ENCODE results near the gene NYAP2.

NYAP2 gene

DNA sequence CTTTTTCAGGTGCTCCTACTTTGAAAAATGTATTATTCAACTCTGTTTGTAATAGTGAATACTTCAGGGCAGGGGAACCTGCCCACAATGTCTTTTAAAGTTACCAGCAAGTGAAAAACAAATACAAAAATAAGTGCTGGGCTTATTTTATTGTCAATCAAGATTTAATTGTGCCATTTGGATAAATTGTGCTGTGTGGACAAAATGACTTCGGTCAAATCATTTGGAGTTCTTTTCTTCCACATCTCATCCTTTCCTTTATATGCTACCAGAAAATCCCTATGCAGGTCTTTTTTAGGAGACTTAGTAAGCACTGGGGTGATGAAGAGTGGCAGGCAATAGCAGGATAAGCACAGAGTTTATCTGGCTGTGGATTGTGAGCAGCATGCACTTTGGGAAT lies 63.9 kb downstream of the NYAP2 start:
- H3K4me3 ChIP-seq = no peak overlapping the region
- no peak overlapping the region for H3K27ac ChIP-seq
- TF ChIP-seq, protein P1, sequence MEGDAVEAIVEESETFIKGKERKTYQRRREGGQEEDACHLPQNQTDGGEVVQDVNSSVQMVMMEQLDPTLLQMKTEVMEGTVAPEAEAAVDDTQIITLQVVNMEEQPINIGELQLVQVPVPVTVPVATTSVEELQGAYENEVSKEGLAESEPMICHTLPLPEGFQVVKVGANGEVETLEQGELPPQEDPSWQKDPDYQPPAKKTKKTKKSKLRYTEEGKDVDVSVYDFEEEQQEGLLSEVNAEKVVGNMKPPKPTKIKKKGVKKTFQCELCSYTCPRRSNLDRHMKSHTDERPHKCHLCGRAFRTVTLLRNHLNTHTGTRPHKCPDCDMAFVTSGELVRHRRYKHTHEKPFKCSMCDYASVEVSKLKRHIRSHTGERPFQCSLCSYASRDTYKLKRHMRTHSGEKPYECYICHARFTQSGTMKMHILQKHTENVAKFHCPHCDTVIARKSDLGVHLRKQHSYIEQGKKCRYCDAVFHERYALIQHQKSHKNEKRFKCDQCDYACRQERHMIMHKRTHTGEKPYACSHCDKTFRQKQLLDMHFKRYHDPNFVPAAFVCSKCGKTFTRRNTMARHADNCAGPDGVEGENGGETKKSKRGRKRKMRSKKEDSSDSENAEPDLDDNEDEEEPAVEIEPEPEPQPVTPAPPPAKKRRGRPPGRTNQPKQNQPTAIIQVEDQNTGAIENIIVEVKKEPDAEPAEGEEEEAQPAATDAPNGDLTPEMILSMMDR (IDR thresholded peaks at IDR 0.05) = no peak
- DNase-seq (ENCODE audit: low spot score) = no peak

DNA sequence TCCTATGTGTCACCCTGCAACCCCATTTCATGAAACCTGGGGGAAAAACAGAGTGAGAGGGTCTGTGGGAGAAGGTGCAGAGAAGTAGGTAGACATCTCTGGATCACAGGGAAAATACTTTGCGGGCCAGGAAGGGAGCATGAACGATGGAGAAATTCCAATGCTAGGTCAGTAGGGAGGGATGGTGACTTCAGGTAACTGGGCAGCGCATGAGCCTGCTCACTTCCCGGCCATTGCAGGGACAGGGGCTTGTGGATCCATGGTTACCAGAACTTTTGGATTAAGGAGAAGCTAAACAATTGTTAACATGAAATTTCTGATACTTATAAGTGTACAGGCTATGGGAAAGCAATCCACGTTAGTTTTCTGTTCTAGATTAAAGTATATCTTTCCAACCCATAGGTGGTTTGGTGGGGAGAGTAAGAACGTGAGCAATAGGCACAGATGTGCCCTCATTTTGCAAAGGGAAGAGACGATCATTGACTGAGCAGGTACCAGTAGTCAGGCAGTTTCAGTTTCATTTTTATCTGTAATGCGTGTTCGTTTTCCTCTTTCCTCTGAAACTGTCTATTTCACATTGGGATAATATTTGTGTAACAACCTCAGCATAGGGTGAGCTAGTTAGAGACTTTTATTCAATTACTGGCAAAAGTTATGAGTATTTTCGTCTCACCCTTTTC lies 65.0 kb downstream of the NYAP2 start:
- Histone ChIP-seq H3K27ac (no peak overlapping the region), H3K4me3 (peak overlapping the region; percentile 19)
- no peak for DNase-seq (ENCODE audit: low spot score)
- TF ChIP-seq, protein P1 (IDR thresholded peaks at IDR 0.05) = no peak

DNA sequence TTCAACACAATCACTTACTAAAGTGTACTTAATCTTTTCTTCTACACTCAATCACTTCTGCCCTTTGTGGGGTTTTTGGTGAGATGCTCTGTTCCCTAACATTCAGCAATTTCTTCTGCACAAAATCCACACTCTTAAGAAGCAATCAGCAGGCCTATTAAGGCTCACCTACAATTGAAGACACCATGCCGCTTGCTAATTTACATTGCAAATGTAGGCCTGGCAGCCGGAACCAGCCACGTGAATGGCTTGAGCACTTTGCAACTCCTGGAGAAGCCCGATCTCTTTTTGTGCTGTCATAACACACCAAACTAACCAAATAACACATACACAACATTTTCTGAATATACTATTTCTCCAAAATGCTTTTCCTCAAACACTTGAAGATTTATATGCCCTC lies 66.3 kb downstream of the NYAP2 start:
- no peak for DNase-seq (ENCODE audit: low spot score)
- H3K4me3 ChIP-seq = no peak overlapping the region
- TF ChIP-seq, protein P1 (IDR thresholded peaks at IDR 0.05) = no peak
- H3K27ac ChIP-seq = no peak overlapping the region

DNA sequence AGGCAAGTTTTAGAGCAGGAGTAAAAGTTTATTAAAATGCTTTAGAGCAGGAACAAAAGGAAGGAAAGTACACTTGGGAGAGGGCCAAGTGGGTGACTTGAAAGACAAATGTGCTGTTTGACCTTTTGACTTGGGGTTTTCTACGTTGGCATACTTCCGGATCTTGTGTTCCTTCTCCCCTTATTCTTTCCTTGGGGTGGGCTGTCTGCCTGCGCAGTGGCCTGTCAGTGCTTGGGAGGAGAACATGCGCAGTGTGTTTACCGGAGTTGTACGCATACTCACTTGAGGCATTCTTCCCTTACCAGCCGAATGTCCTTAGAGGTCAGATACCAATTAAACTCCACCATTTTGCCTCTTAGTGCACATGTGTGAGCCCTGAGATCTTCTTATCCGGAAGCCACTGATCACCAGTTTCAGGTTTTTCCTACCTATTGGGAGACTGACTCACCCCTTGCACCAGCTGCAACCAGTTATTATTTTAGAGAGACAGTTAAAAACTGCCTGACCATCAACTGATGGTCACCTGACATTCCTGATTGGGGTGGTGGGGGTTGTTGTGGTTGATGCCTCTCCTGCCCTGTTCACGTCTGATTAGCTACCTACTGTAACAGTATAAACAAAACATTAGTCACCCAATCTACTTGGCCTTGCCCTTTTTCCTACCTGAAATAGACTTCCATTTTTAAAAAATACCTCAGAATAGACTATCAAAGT lies 67.5 kb downstream of the NYAP2 start:
- TF ChIP-seq, protein P1 (IDR thresholded peaks at IDR 0.05) = no peak
- no peak for DNase-seq (ENCODE audit: low spot score)
- Histone ChIP-seq H3K4me3 (no peak overlapping the region), H3K27ac (no peak overlapping the region)

DNA sequence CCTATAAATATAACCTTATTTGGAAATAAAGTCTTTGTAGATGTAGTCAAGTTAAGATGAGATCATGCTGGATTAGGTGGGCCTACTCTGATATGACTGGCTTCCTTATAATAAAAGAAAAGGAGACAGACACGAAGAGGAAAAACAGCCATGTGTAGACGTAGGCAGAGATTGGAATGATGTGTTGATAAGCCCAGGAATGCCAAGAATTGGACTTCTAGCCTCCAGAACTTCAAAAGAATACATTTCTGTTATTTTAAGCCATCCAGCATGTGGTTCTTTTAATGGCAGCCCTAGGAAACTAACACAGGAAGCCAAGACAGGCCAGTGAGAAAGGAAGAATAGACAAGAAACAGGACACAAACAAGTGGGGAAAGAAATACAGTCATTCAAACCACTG lies 68.6 kb downstream of the NYAP2 start:
- H3K4me3 ChIP-seq = no peak overlapping the region
- H3K27ac ChIP-seq = no peak overlapping the region
- no peak for DNase-seq (ENCODE audit: low spot score)
- TF ChIP-seq, protein P1 (IDR thresholded peaks at IDR 0.05) = no peak

DNA sequence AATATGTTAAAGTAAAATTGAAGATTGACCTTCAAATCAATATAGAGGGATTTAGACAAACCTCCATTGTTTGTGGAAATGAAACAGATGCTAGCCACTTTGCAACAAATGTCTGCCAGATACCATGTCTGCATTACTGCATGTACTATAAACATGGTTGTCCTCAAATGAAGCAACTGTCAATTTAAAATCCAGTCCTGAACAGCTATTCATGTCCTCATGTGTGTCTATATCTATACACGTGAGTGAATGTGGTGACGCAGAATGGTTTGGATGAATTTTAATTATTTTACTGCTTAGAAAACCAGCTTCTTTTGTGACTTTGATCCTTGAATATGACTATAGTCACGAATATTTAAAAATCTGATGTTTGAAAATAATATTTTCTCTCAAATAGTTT lies 71.5 kb downstream of the NYAP2 start:
- TF ChIP-seq, protein P1 (IDR thresholded peaks at IDR 0.05) = no peak
- no peak overlapping the region for H3K27ac ChIP-seq
- no peak overlapping the region for H3K4me3 ChIP-seq
- no peak for DNase-seq (ENCODE audit: low spot score)

DNA sequence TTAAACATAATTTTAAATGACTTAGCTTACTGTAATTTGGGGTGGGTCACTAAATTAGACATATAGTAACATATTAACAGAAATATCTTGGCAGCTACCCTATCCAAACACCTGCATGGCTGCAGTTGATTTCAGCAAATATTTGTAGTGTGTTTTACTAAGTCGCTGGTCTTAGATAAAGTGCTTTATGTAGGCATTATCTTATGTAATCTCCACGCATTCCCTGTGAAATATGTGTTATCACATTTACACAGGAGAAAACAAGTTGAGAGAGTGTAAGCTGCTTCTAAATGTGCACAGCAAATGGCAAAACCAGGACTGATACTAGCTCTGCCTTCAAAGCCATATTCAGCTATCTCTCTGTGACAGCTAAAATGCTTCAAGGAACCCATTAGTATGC lies 72.0 kb downstream of the NYAP2 start:
- TF ChIP-seq, protein P1 (IDR thresholded peaks at IDR 0.05) = no peak
- no peak overlapping the region for H3K4me3 ChIP-seq
- DNase-seq (ENCODE audit: low spot score) = no peak
- no peak overlapping the region for H3K27ac ChIP-seq
